HG02970 (cell line): ENCODE results near the gene TK1.
A peak's percentile ranks its signal among the peaks of the same experiment; 100 is the strongest.
"Not testable (repeated sequence)": the region's sequence is repeated elsewhere in the genome, so short reads cannot be mapped to it uniquely, and the experiment has no call there.

ENCODE experiments used
- ATAC-seq: cut with Tn5 transposase; IDR thresholded peaks from one replicate; pipeline ENCODE4 v1.9.1; 2021; ENCODE audit warnings: mild to moderate bottlenecking, moderate library complexity, moderate number of reproducible peaks; ENCODE audit not compliant: unreplicated experiment, low FRiP score

Gene TK1

DNA sequence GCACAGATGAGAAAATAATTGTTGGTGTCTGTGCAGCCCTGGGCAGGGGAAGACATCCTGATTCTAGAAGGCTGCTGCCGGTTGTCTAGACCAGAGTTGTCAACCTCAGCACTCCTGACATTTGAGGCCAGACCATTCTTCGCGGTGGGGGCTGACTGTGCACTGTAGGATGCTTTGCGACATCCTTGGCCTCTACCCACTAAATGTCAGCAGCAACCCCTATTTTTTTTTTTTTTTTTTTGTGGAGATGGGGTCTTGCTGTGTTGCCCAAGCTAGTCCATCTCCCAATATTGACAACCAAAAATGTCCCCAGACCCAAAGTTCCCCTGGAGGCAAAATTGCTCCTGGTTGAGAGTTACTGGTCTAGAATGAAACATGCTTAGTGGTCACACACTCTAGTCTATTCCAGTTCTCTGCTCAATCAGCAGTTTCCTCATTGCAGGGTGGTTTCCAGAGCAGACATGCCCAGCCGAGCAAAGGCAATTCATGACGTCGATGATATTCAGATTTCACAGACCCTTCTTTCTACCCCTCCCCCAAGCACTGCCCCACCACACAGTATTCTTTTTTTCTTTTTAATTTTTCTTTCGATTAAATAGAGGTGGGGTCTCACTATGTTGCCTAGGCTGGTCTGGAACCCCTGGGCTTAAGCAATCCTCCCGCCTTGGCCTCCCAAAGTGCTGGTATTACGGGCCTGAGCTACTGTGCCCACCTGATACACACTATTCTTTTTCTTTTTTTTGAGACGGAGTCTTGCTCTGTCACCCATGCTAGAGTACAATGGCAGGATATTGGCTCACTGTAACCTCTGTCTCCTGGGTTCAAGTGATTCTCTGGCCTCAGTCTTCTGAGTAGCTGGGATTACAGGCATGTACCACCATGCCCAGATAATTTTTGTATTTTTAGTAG is 31.7 kb downstream of the TK1 start:
- ATAC-seq: peak; percentile 67

DNA sequence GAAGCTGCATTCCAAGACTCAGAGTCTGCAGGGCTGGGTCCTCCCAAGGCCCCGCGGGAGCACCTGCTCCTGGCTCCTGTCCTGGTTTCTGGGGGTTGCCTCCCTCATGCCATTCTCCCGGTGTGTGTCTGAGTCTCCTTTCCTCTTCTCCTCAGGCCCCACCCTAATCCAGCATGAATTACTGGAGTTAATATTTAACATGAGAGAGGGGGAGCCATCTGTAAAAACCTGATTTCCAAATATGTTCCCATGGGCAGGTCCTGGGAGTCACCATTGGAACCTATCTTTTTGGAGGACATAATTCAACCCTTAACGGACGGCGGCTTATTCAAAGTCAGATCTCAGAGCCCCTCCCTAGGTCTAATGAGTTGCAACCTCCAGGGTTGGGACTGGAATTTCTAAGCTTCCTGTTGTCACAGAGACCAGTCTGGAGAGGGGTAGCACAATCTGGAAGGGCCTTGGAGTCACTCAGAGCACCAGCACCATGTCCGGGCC is 35.3 kb downstream of the TK1 start:
- ATAC-seq: no peak

DNA sequence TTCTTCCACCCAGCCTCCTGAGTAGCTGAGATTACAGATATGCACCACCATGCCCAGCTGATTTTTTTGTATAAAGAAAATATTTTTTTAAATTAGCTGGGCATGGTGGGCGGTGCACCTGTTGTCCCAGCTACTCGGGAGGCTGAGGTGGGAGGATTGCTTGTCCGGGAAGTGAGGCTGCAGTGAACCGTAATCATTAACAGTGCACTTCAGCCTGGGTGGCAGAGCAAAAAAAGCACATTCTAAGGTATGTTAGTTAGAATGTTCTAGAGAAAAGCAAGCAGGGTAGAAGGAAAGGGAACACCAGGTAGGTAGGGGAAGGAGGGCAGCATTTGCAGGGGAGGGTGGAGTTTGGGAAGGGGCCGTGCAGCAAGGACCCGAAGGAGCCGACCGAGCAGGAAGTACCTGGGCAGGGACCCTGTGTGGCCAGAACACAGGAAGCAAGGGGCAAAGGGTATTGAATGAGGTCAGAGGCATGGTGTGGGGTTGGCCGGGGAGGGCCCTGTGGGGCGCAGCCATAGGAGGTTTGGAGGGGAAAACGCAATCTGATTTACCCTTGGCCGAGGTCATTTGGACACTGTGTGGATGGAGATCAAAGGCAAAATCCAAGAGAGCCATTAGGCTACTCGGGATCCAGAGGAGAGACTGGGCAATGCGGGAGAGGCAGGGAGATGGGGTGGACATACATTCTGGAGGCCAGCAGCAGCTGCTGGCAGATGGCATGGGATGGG is 38.4 kb downstream of the TK1 start:
- no peak for ATAC-seq

DNA sequence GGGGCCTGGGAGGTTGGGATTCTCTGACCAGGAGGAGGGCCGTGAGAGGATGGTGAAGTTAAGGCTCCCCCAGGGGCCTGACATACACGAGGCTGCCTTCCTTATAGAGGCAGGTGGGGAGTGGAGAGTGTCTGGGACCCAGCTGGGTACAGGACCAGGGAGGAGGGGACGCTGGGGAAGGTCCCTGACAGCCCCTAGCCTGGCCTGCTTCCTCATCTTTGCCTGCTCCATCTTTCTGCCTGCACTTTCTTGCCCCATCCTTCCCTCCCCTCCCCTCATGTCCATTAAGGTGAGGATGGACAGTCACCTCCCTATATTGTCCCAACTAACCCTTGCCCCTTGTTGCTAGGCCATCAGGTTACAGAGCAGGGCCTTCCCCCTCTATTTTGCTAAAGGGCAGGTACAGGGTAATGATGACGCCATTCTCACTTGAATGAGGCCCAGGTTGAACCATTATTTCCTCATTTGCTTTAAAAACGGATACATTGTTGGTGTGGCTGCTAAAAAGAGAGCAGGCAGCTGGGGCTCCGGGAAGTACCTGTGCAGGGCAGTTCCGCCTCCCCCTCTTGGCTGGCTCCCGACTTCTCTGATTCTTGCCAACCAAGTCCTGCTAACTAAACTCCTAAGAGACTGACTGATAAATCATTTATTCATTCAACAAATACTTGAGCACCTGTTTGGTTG is 39.4 kb downstream of the TK1 start:
- no peak for ATAC-seq

DNA sequence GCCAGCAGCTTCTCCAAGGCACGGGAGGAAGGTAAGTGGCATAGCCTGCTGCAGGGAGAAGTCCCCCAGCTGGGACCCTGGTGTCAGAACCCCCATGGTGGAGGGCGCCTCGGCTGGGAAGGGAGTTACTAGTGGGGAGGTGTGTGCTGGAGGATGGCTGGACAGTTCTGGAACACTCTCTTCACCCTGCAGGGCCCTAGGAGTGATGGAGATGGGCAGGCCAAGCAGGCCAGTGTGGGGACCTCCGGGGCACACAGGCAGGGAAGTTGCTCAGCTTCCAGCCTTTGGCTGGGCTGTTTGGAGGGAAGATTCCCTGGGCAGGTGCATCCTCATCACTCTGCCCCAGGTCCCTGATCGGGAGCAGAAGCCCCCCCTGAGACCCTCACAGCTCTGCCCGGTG is 40.0 kb downstream of the TK1 start:
- ATAC-seq: no peak

DNA sequence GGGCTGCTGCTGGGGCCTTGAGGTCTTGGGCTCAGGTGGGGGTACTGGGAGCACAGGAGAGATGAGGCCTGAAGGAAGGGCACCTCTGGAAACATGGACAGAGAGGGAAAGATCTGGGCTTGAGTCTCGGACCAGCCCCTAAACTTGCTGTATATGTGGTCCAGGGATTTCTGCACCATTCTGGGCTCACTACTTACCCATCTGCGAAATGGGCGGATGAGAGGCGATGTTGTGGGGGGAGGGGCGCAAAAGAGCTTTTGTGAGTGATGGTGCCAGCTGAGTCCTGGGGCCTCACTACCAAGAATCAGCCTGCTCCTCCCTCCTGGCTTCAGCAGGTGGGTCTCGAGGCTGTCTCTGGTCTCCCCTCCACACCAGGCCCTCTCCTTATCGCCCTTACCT is 40.4 kb downstream of the TK1 start:
- ATAC-seq: no peak

DNA sequence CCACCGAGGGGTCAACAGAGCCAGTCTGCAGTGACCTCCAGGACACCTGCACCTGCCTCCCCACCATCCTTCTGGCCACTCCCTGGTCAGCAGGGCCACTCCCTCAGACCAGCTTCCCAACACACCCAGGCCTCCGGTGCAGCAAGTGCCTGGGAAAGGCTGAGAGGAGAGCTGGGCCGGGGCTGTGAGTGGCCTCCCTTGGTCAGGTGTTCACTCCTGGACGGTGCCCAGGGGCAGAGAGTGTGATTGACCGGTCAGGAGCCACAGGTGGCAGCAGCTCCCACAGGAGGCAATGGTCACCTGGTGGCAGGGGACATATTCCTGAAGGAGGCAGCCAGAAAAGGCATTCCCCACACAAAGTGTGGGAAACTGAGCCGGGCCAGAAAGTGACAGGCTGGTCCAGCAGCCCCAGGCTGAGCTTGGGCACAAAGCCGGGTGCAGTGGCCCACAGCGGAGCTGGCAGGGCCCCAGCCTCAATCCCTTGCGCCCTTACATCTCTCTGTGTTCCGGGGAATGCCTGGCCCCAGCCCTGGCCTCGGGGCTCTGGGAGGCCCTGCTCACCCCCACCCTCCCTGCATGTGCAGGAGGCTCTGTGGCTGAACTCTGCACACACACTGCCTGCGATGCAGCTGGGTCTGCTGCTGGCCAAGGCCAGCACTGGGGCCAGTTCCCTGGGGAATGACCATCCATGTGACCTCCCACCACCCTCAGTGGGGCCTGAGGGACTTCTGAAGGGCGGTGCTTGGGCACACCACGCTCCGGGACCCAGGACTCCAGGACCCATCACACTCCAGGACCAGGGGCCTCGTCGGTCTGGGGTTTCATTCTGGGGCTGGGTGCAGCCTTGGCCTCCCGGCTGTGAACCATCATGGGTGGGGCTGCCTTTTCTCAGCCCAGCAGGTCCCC is 41.9 kb downstream of the TK1 start:
- ATAC-seq: no peak

DNA sequence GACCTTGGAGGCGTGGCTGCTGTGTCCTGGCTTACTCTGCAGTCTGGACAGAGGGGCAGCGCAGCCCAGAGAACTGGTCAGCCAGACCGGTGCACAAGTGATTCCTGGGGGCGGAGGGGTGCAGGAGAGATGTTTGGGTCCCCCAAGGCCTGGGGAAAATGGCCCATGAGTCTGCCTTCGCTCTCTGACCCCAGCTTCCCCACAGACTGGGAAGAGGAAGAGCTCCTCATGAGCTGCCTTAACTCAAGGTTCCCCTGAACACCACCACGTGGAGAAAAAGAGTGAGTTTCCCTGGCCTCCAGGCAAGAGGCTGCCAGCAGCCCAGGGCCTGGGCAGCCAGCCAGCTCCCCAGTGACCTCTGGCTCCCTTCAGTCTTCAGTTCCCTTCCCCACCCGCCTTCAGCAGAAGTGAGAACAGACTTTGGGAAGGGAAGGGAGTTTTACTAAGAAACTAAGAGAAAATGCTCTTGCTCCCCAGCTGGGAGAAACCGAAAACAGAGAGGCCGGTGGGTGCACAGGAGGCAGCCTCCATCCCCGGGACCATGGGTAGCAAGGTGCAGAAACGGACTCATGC is 42.6 kb downstream of the TK1 start:
- ATAC-seq: no peak

DNA sequence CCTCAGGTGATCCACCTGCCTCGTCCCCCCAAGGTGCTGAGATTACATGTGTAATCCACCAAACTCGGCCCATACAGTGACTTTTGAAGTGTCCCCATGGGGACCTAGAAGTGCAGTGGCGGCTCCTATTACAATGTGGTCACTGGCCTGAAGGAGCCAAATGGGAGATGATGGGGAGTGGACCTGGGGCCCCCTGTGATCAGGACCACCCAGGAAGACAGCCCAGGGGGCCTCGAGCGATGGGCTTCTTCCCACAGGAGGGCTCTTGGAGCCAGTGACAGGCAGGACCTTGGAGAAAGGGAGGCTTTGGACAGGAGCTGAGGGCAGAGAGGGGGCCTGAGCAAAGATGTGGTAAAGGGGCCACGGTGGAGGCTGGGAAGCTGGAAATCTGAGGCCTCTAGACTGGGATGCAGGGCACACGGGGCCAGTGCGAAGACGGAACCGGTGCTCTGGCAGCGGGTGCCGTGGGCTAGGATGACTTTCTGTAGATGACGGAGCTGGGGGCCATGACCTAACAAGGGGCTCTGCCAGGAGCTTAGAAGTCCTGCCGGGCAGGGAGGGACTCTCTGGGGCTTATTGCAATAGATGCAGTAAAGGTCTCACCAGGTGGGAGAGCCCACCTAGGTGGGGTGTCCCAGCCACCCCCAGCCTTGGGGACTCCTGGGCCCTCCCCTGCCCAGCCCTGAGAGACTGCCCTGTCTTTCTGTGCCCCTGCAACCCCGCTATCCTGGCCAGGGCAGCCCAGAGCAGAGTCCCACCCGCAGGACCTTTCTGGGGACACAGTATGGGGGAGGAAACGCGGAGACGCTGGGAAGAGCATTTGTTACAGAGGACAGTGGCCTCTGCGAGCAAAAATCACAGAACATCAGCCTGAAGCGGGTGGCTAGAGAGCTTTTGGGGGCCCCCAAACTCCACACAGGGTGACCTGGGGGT is 43.4 kb downstream of the TK1 start:
- ATAC-seq: no peak

DNA sequence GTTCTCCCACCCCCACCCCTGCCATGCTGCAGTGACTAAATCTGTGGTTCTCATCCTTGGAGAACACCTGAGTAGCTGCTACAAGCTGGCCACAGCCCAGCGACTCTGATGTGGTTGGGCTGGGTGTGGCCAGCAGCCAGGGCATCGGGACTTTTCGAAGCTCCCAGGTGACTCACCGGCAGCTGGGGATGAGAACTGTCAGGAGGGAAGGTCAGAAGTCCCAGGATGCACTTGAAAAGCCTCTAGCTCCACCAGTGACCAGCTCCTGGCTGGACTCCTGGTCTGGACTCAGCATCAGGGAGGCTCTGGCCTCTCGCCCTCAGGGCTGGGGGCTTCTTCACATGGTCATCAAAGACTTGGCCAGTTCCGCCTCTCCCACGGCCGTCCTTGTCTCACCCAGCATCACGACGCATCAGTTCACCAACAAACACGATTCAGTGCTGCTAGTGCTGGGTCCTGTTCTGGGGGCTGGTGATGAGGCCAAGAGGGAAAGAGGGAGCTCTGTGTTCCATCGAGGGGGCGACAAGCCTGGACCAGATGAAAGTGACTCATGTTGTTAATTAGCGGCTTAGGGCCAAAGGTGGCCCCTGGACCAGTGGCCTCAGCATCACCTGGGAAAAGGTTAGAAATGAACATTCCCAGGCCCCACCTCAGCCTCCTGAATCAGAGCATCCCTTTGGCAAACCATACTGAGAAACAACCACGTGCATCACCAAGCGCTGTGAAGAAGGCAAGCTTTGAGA is 44.6 kb downstream of the TK1 start:
- no peak for ATAC-seq

DNA sequence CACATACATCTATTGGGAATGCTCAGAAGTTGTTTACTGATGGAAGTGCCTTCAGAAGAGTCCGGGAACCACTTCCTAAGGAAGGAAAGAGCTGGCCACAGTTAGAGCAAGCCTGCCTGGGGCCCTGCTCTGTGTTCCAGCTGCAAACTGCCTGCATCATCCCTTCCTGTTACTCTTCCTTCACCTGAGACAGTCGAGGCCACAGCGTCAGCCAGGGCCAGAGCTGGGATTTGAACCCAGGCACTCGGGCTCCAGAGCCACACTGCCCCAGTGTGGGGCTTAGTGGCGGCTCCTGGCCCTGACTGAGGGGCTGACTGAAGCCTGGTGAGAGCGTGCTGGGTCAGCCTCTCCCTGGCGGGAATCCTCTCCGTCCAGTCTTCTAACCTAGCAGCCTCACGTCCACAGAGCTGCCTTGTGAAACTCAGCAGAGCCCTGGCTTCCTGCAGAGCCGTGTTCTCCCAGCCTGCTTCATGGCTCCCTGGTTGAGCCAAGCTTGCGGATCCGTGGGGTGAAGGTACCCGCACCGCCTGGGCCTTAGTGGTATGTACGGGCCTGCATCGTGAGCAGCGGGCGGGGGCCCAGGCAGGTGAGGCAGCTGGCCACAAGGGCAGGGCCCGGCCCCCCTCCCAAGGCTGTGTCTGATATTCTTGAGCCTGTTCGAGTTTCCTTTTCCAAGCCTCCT is 45.3 kb downstream of the TK1 start:
- no peak for ATAC-seq

DNA sequence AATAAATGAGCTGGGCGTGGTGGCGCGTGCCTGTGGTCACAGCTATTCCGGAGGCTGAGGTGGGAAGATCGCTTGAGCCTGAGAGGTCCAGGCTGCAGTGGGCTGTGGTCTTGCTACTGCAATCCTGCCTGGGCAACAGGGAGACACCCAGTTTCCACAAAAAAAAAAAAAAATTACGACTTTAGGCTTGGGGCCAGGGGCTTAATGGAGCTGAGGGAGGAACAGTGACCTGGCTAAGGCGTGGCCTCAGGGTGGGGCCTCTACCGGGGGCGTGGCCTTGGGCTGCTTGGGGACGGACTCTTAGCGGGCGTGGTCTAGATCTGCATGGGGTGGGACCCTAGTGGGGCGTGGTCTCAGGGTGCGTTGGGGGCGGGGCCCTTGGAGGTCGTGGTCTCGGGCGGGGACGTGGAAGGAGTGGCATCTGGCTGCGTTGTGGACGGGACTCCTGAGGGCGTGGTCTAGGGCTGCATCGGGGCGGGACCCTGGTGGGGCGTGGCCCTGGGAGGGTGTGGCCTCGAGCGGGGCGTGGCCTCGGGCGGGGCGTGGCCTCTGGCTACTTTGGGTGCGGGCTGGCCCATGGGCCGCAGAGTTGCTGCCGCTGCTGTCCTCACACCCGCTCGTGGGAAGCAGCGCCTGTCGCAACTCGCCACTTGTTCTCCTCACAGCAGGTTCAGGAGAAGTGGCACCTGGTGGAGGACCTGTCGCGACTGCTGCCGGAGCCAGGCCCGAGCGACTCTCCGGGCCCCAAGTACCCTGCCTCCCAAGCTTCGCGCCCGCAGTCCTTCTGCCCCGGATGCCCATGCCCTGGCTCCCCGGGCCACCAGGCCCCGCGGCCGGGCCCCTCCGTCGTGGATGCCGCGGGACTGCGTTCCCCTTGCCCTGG is 46.4 kb downstream of the TK1 start:
- ATAC-seq: peak; percentile 71

DNA sequence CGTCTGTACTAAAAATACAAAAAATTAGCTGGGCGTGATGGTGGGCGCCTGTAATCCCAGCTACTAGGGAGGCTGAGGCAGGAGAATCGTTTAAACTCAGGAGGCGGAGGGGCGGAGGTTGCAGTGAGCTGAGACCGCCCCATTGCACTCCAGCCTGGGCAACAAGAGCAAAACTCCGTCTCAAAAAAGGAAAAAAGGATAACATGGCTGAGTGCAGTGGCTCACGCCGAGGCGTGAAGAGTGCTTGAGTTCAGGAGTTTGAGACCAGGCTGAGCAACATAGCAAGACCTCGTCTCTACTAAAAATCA is 47.0 kb downstream of the TK1 start:
- ATAC-seq: not testable (repeated sequence)

DNA sequence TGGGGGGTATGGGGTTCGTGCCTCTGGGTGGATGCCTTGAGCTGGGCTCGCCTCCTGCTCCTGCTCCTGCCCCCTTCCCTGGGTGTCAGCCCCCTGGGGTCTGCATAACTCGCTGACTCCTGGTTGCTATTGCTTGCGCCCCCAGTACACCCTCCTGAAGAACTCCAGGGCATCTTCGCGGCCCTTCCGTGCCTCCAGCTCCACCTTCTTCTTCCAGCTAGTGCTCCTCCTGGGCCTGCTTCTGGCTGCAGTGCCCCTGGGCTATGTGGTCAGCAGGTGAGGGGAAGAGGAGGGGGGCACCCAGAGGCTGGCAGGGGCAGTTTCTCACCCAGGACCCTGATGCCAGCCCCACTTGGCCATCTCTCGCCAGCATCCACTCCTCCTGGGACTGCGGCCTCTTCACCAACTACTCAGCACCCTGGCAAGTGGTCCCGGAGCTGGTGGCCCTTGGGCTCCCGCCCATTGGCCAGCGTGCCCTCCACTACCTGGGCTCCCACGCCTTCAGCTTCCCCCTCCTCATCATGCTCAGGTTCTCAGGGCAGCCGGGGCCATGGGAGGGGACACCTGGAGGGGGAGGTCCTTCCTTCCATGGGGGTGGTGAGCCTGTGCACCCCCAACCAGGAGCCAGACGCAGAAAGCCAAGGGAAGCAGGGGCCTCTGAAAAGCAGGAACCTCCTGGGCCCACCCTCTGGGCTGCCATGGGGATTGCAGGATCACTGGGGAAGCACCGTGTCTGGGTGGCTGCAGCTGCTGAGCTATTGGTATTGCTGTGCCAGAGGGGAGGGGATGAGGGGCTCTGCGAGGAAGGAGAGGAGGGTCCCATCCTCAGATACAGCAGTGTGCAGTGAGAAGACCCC is 48.4 kb downstream of the TK1 start:
- no peak for ATAC-seq

DNA sequence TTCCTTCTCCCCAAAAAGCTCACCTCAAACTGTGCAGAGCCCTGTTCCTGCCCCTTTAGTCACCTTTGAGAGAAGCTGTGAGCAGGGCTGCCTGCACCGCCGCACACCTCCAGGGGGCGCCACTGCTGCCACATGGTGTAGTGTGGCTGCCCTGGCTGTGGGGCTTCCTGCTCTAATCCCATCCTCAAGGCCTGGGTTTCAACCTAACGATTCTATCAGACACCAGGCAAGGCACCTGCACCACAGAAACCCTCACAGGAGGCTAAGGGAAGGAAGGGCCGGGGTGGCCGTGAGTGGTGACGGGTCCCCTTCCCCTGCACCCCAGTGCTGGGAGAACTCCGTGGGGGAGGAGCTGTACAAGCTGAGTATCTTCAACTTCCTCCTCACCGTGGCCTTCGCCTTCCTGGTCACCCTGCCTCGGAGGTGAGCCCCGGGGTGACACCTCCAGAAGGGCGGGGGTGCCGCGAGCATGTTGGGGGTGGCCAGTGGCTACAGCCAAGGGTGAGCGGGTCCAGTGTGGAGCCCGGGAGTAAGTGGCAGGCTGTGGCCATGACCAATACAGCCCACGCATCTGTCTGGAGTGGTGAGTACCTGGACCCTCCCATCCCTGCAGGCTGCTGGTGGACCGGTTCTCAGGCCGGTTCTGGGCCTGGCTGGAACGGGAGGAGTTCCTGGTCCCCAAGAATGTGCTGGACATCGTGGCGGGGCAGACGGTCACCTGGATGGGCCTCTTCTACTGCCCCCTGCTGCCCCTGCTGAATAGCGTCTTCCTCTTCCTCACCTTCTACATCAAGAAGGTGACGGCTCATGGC is 49.3 kb downstream of the TK1 start:
- ATAC-seq: no peak
